ENCODE measurements around the gene OPHN1.

Gene OPHN1

GRCh38 chrX:68252664-68253063 is 180.6 kb downstream of the OPHN1 start:
- POLR2A ChIA-PET = no interaction called here
- CTCF ChIA-PET = no interaction called here
- DNase-seq (ENCODE audit: extremely low spot score) = no peak

GRCh38 chrX:68249903-68250302 is 183.4 kb downstream of the OPHN1 start:
- CTCF ChIA-PET = no interaction called here
- POLR2A ChIA-PET = no interaction called here
- TF ChIP-seq CTCF (IDR thresholded peaks at IDR 0.05; ENCODE audit: control extremely low read depth, extremely low read depth, low read depth, missing control alignments) = no peak
- DNase-seq (ENCODE audit: extremely low spot score) = no peak

More at GRCh38 chrX:68252664-68253063, 180.6 kb downstream of the OPHN1 start:
- no peak for TF ChIP-seq CTCF (IDR thresholded peaks at IDR 0.05; ENCODE audit: control extremely low read depth, extremely low read depth, low read depth, missing control alignments)

GRCh38 chrX:68249401-68249831 is 183.9 kb downstream of the OPHN1 start:
- ChIA-PET POLR2A (no interaction called here), CTCF (no interaction called here)
- TF ChIP-seq CTCF (IDR thresholded peaks at IDR 0.05; ENCODE audit: control extremely low read depth, extremely low read depth, low read depth, missing control alignments) = no peak
- no peak for DNase-seq (ENCODE audit: extremely low spot score)

GRCh38 chrX:68238568-68238967 is 194.7 kb downstream of the OPHN1 start:
- no peak for DNase-seq (ENCODE audit: extremely low spot score)
- POLR2A ChIA-PET = no interaction called here
- TF ChIP-seq CTCF (IDR thresholded peaks at IDR 0.05; ENCODE audit: control extremely low read depth, extremely low read depth, low read depth, missing control alignments) = peak; percentile 10
- CTCF ChIA-PET = no interaction called here

- ChIA-PET POLR2A (no interaction called here), CTCF (no interaction called here)
- no peak for TF ChIP-seq CTCF (IDR thresholded peaks at IDR 0.05; ENCODE audit: control extremely low read depth, extremely low read depth, low read depth, missing control alignments)
- no peak for DNase-seq (ENCODE audit: extremely low spot score)
These were observed 199.0 kb downstream of the OPHN1 start for GRCh38 chrX:68234171-68234910.

GRCh38 chrX:68232206-68232605 is 201.1 kb downstream of the OPHN1 start:
- POLR2A ChIA-PET = no interaction called here
- CTCF ChIA-PET = interaction anchor here (1.3 kb wide), 1 partner anchor 18 kb away, joined by 3 read pairs; no protein-coding TSS in a partner anchor
- no peak for DNase-seq (ENCODE audit: extremely low spot score)
- no peak for TF ChIP-seq CTCF (IDR thresholded peaks at IDR 0.05; ENCODE audit: control extremely low read depth, extremely low read depth, low read depth, missing control alignments)

Data from GM10248 (cell line).